Colonic mucosa (tissue), 4 donors: ENCODE data around the gene CD93. TPM values are rescaled to one million over a fixed set of nuclear protein-coding genes. Genes with fewer than 3 reads are reported as not detected.

Source experiments
- DNase-seq: peaks from one replicate; pipeline ENCODE4 v3.0.0-alpha.2; 2020
- H3K27ac ChIP-seq: fragments of 200-600 bp; one replicate; pipeline ENCODE4 v1.8.0; 2021
- H3K27me3 ChIP-seq: fragments of 200-600 bp; one replicate; pipeline ENCODE4 v1.8.0; 2021
- H3K36me3 ChIP-seq: fragments of 200-600 bp; one replicate; pipeline ENCODE4 v1.8.0; 2021
- H3K4me1 ChIP-seq: fragments of 200-600 bp; one replicate; pipeline ENCODE4 v1.8.0; 2021; ENCODE audit warnings: mild to moderate bottlenecking
- H3K4me3 ChIP-seq: fragments of 200-600 bp; one replicate; pipeline ENCODE4 v1.8.0; 2021
- H3K9ac ChIP-seq, 2 donors: one replicate each; pipeline ENCODE4 v1.7.0; 2013; ENCODE audit warnings: control low read depth in 2 of 2, low read depth in 2 of 2, low read length in 2 of 2
- H3K9me3 ChIP-seq: fragments of 200-600 bp; one replicate; pipeline ENCODE4 v1.8.0; 2021
- intact Hi-C: fragments of 100-400 bp; cut with DNase I; formaldehyde crosslinking; loops from one replicate; pipeline ENCODE4 v1.14.1; 2022
- total RNA-seq, 2 donors: library from RNA; stranded (reverse); fragmentation: NEBNext Ultra II Directional in 1 of 2; extraction: Animal tissue kit (Norgen Biotek cat#: 25700) in 1 of 2; gene quantifications; one replicate each; pipeline ENCODE4 v1.2.1, GENCODE V29; 2021
- TF ChIP-seq, protein P1 (sequence below): fragments of 200-600 bp; IDR thresholded peaks from one replicate; pipeline ENCODE4 v1.8.0; 2022; ENCODE audit warnings: antibody characterized with exemption, mild to moderate bottlenecking
- donor health status: healthy.
- donor health status: DM: no; HTN: no; CAD: no.
- donor health status: DM: no; HTN: no; CAD: no.

The CD93 gene
- total RNA-seq, 2 donors from 2014 or later = 5.3 to 20.3 TPM

DNA sequence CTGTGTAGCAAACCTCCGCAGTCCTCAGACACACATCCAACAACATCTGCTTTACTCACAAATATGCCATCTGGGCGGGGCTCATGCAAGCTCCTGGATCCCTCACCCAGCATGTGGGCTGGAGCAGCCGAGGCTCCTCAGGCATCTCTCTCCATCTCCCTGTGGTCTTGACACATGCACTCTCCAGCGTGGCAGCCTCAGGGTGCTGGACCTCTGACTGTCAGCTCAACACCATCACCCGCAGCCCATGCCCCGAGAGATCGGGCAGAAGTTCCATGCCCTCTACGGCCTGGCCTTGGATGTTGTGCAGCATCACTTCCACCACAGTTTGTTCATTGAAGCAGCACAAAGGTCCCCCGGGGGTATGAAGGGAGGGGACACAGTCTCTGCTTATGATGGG is 32.6 kb upstream of the CD93 start:
- no peaks in the 10 kb centered on the region for H3K9me3 ChIP-seq
- no peaks in the 10 kb centered on the region for H3K27me3 ChIP-seq
- no peak overlapping the region for H3K4me3 ChIP-seq
- no peak for DNase-seq
- no peaks in the 10 kb centered on the region for H3K36me3 ChIP-seq
- TF ChIP-seq, protein P1, sequence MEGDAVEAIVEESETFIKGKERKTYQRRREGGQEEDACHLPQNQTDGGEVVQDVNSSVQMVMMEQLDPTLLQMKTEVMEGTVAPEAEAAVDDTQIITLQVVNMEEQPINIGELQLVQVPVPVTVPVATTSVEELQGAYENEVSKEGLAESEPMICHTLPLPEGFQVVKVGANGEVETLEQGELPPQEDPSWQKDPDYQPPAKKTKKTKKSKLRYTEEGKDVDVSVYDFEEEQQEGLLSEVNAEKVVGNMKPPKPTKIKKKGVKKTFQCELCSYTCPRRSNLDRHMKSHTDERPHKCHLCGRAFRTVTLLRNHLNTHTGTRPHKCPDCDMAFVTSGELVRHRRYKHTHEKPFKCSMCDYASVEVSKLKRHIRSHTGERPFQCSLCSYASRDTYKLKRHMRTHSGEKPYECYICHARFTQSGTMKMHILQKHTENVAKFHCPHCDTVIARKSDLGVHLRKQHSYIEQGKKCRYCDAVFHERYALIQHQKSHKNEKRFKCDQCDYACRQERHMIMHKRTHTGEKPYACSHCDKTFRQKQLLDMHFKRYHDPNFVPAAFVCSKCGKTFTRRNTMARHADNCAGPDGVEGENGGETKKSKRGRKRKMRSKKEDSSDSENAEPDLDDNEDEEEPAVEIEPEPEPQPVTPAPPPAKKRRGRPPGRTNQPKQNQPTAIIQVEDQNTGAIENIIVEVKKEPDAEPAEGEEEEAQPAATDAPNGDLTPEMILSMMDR = no peak
- intact Hi-C loops = no loop called here
- H3K9ac ChIP-seq = no peak overlapping the region
- H3K4me1 ChIP-seq = no peaks in the 10 kb centered on the region
- H3K27ac ChIP-seq = no peak overlapping the region

DNA sequence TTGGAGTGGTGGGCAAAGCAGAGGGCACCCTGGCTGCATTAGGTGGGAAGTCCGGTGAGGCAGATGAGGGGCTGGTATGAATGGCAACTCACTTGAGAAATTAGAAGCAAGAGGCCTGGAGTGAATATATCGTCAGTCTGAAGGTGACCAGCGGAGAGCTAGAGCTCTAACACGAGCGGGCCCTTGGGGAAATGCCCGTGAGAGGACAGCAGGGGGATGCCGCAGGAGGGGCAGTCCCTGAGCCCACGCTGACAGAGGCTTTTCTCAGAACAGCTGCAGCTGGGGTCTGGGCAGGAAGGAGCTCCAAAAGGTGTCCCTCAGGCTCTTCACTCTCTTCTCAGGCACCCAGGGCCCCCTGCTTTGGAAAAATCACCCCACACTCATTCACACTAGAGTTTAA is 32.0 kb upstream of the CD93 start:
- intact Hi-C loops = no loop called here
- DNase-seq = no peak
- Histone ChIP-seq H3K27me3 (no peaks in the 10 kb centered on the region), H3K36me3 (no peaks in the 10 kb centered on the region), H3K27ac (no peak overlapping the region), H3K9me3 (no peaks in the 10 kb centered on the region), H3K4me3 (no peak overlapping the region), H3K9ac (no peak overlapping the region), H3K4me1 (no peaks in the 10 kb centered on the region)
- TF ChIP-seq, protein P1 = no peak

DNA sequence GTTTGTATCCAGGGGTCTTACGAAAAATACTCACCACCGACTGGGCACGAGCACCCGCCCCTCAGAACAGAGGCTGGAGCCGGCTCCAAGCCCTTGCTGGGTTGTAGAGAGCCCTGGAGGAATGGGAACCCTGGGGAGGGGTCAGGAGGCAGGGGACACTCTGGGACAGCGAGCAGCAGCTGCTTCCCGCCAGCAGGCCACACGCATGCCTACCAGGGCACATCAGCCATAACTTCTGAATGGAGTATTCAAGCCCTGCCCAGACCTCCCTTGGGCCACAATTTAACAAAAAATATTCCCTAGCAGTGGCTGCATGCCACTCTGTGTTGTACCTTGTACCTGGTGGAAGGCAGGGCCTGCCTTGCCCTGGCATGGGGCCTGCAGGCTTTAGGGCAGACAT is 31.6 kb upstream of the CD93 start:
- TF ChIP-seq, protein P1 = no peak
- Histone ChIP-seq H3K9me3 (no peaks in the 10 kb centered on the region), H3K27ac (no peak overlapping the region), H3K4me1 (no peaks in the 10 kb centered on the region), H3K4me3 (no peak overlapping the region), H3K27me3 (no peaks in the 10 kb centered on the region), H3K9ac (no peak overlapping the region), H3K36me3 (no peaks in the 10 kb centered on the region)
- no peak for DNase-seq
- intact Hi-C loops = no loop called here

DNA sequence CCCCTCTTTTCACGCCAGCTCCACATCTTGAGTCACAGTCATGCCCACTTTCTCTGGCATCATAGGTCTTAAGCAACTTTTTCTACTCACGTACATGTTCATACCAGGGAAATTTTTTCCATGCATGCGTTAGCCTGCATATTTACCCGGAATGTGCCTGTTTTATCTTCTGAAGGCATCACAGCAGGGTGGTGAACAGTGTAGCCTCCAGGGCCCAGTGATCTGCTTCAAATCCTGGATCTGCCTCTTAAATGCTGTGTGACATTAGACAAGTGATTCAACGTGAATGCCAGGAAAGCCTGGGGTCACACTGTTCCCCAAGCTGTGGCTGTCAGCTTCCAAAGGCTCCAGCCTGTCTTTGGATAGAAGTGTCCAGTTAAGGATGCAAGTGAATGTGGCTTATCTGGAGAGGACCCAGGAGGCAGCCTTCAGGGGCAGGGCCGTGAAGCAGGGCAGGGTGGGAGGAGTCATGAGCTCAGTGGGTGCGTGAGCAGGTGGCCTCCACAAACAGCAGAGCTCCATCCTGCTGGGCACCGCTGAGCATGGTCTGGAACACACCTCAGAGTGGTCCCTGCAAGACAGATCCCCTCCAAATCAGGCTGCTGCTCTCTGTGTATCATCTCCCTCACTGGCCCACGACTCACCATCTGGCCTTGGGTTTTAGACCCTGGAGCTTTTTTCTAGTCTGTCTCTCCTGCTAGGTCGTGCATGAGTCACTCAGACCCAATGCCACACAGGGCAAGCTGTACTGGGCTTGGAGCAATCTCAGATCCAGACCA is 30.4 kb upstream of the CD93 start:
- TF ChIP-seq, protein P1 = no peak
- H3K36me3 ChIP-seq = no peaks in the 10 kb centered on the region
- no peaks in the 10 kb centered on the region for H3K4me1 ChIP-seq
- no peaks in the 10 kb centered on the region for H3K9me3 ChIP-seq
- no peak overlapping the region for H3K4me3 ChIP-seq
- no peak overlapping the region for H3K27ac ChIP-seq
- no peak overlapping the region for H3K9ac ChIP-seq
- no peaks in the 10 kb centered on the region for H3K27me3 ChIP-seq
- intact Hi-C loops = no loop called here
- no peak for DNase-seq

DNA sequence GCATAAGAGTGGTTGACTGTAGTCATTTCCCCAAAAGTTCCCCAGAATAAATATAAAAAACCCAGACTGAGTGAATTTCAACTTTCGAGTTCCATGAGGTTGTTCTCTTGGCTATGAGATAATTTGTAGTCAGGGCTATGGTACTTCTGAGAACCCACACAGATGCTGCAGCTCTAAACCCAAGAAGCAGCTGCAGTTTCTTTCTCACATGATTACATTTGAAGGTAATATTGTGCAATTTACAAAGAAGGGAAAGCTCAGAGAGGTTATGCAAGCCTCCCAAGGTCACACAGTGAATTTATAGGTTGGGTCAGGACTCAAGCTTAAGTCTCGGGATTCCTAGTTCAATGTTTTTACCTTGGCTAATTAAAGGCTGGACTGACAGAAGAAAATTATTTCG is 29.7 kb upstream of the CD93 start:
- Histone ChIP-seq H3K36me3 (no peaks in the 10 kb centered on the region), H3K4me3 (no peak overlapping the region), H3K9ac (no peak overlapping the region), H3K9me3 (no peaks in the 10 kb centered on the region), H3K27ac (no peak overlapping the region), H3K4me1 (no peaks in the 10 kb centered on the region), H3K27me3 (no peaks in the 10 kb centered on the region)
- DNase-seq = no peak
- TF ChIP-seq, protein P1 = no peak
- intact Hi-C loops = no loop called here
